Activated CD4-positive, alpha-beta T cell treated with anti-CD3 and anti-CD28 coated beads, Interleukin-2, amount 10 ng/mL, durations not matched to agents 24 days and 14 days (primary cell): ENCODE results near the gene ARHGEF40. TPM values are rescaled to one million over a fixed set of nuclear protein-coding genes. Genes with fewer than 3 reads are reported as not detected.

Experiments used
- DNase-seq: peaks from one replicate; pipeline ENCODE4 v3.0.0; 2022
- H3K27ac Mint-ChIP-seq: one replicate; pipeline ENCODE4 v1.8.0; 2022; ENCODE audit warnings: mild to moderate bottlenecking, mixed read lengths
- H3K27me3 Mint-ChIP-seq: one replicate; pipeline ENCODE4 v1.8.0; 2022; ENCODE audit warnings: mixed read lengths
- H3K36me3 Mint-ChIP-seq: one replicate; pipeline ENCODE4 v1.8.0; 2022; ENCODE audit warnings: low read depth, mild to moderate bottlenecking, mixed read lengths
- H3K4me1 Mint-ChIP-seq: one replicate; pipeline ENCODE4 v1.8.0; 2021; ENCODE audit warnings: mixed read lengths
- H3K4me3 Mint-ChIP-seq: one replicate; pipeline ENCODE4 v1.8.0; 2022; ENCODE audit warnings: mild to moderate bottlenecking, moderate library complexity, mixed read lengths
- H3K9me3 Mint-ChIP-seq: one replicate; pipeline ENCODE4 v1.8.0; 2021; ENCODE audit warnings: mixed read lengths
- intact Hi-C: fragments of 100-400 bp; cut with micrococcal nuclease; formaldehyde crosslinking; loops from one replicate; pipeline ENCODE4 v1.15.1; 2023
- total RNA-seq: library from RNA; stranded (reverse); gene quantifications from 2 replicates; pipeline ENCODE4 v1.2.3, GENCODE V29; 2022

The ARHGEF40 gene
- total RNA-seq, 1 donor from 2014 or later: not detected

DNA sequence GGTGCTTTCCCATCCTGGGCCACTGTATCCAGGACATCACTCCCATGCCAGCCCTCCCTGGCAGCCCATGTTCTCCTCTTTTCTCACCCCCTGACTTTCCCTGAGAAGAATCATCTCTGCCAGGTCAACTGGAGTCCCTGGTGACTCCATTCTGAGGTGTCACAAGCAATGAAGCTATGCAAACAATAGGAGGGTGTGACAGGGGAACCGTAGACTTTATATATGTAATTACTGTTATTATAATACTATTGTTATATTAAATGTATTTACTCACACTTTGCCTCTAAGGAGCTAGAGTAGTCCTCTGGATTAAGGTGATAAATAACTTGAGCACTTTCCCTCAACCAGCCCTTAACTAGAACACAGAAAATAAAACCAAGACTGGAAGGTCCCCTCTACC, 19.2 kb downstream of the ARHGEF40 start:
- Mint-ChIP-seq H3K27me3 (peaks cover 2% of the 10 kb centered on the region), H3K4me1 (peaks cover 27% of the 10 kb centered on the region), H3K9me3 (no peaks in the 10 kb centered on the region), H3K36me3 (peaks cover 2% of the 10 kb centered on the region), H3K27ac (no peak overlapping the region), H3K4me3 (no peak overlapping the region)
- intact Hi-C loops: no loop called here
- no peak for DNase-seq

DNA sequence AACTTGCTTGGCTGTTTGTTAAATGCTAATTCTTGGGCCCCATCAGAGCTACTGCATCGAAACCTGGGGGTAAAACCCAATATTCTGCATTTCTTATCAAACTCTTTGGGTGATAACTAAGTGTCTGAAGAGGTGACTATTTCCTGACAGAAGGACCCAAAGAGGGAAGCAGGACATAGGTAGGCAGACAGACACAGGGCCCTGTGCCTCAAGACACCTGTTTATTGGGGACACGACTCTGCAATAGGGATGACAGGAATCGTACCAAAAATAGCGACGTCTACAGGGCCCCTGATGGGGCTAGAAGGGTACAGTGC, 19.7 kb downstream of the ARHGEF40 start:
- H3K9me3 Mint-ChIP-seq: no peaks in the 10 kb centered on the region
- peaks cover 2% of the 10 kb centered on the region for H3K36me3 Mint-ChIP-seq
- intact Hi-C loops: no loop called here
- no peak overlapping the region for H3K27ac Mint-ChIP-seq
- no peak for DNase-seq
- H3K4me1 Mint-ChIP-seq: peaks cover 27% of the 10 kb centered on the region
- no peak overlapping the region for H3K4me3 Mint-ChIP-seq
- peaks cover 2% of the 10 kb centered on the region for H3K27me3 Mint-ChIP-seq

- DNase-seq: peak; percentile 77
- peaks cover 27% of the 10 kb centered on the region for H3K4me1 Mint-ChIP-seq
- H3K36me3 Mint-ChIP-seq: peaks cover 2% of the 10 kb centered on the region
- intact Hi-C loops: no loop called here
- H3K9me3 Mint-ChIP-seq: no peaks in the 10 kb centered on the region
- peaks cover 2% of the 10 kb centered on the region for H3K27me3 Mint-ChIP-seq
- H3K4me3 Mint-ChIP-seq: no peak overlapping the region
- peak overlapping the region; percentile 17 for H3K27ac Mint-ChIP-seq
Observed at GRCh38 chr14:21090194-21090939, 20.3 kb downstream of the ARHGEF40 start.

GRCh38 chr14:21090940-21091663, 21.0 kb downstream of the ARHGEF40 start:
- H3K4me1 Mint-ChIP-seq: peaks cover 25% of the 10 kb centered on the region
- H3K27ac Mint-ChIP-seq: no peak overlapping the region
- peaks cover 2% of the 10 kb centered on the region for H3K36me3 Mint-ChIP-seq
- H3K9me3 Mint-ChIP-seq: no peaks in the 10 kb centered on the region
- intact Hi-C loops: no loop called here
- peaks cover 4% of the 10 kb centered on the region for H3K27me3 Mint-ChIP-seq
- no peak overlapping the region for H3K4me3 Mint-ChIP-seq
- peak; percentile 56 for DNase-seq

- Mint-ChIP-seq H3K27ac (no peak overlapping the region), H3K27me3 (peaks cover 5% of the 10 kb centered on the region), H3K4me1 (peaks cover 19% of the 10 kb centered on the region), H3K9me3 (no peaks in the 10 kb centered on the region), H3K4me3 (no peak overlapping the region), H3K36me3 (peaks cover 2% of the 10 kb centered on the region)
- DNase-seq: no peak
- intact Hi-C loops: loop anchor here (1.0 kb wide), 3 partner anchors 12 to 78 kb away; no protein-coding TSS in a partner anchor
Observed at GRCh38 chr14:21091821-21092272, 21.7 kb downstream of the ARHGEF40 start.

GRCh38 chr14:21092273-21093011, 22.3 kb downstream of the ARHGEF40 start:
- no peaks in the 10 kb centered on the region for H3K9me3 Mint-ChIP-seq
- no peak overlapping the region for H3K27ac Mint-ChIP-seq
- H3K27me3 Mint-ChIP-seq: peaks cover 10% of the 10 kb centered on the region
- H3K4me1 Mint-ChIP-seq: peaks cover 19% of the 10 kb centered on the region
- no peak overlapping the region for H3K4me3 Mint-ChIP-seq
- intact Hi-C loops: loop anchor here (1.0 kb wide), 3 partner anchors 12 to 78 kb away; no protein-coding TSS in a partner anchor
- DNase-seq: peak; percentile 98
- peaks cover 2% of the 10 kb centered on the region for H3K36me3 Mint-ChIP-seq

- H3K9me3 Mint-ChIP-seq: no peaks in the 10 kb centered on the region
- intact Hi-C loops: no loop called here
- H3K36me3 Mint-ChIP-seq: peaks cover 2% of the 10 kb centered on the region
- H3K4me1 Mint-ChIP-seq: peaks cover 14% of the 10 kb centered on the region
- no peak overlapping the region for H3K27ac Mint-ChIP-seq
- H3K4me3 Mint-ChIP-seq: no peak overlapping the region
- H3K27me3 Mint-ChIP-seq: peaks cover 10% of the 10 kb centered on the region
- DNase-seq: no peak
Observed at GRCh38 chr14:21093018-21093417, 22.9 kb downstream of the ARHGEF40 start.

DNA sequence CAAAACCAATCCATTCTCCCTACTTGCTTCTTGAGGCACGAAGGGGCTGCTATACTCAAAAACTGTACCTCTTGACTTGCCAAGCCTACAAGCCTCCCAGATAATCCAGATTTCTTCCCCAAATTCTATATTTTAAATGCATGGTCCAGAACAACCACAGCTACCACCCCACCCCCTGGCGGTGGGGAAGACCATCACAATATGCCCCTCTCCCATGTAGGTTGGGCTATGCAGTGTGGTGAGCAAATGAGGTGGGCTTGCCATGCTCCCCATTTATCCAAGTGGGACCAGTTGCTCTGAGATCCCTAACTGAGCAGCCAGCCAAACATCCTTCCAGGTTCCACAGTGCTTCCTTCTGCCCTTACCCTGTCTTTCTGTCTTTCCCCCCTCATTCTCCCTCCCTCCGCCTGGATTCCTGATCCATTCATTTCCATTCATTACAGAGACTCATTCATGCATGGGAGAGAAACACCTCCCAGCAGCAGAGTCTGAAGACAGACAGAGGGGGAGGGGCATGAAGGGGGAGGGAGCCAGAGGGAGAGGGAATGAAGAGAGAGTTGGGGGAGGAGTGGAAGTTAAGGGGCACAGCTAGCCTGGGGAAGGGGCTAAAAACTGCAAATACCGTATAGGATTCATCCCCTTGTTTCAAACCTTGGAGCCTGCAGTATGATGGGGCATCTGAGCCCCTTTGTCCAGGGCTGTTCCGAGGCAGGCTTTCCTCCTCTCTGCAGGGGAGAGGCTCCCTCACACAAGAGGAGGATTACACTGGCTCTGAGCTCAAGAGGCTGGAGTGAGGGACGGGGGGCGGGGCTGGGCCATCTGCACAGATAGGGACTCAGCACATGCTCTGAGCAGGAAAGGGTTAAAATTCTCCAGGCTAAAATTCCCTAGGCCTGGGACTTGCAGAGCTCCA, 23.9 kb downstream of the ARHGEF40 start:
- Mint-ChIP-seq H3K27me3 (peaks cover 13% of the 10 kb centered on the region), H3K9me3 (no peaks in the 10 kb centered on the region), H3K4me3 (no peak overlapping the region), H3K4me1 (peaks cover 12% of the 10 kb centered on the region), H3K27ac (no peak overlapping the region), H3K36me3 (peaks cover 2% of the 10 kb centered on the region)
- no peak for DNase-seq
- intact Hi-C loops: no loop called here

GRCh38 chr14:21095430-21096205, 25.5 kb downstream of the ARHGEF40 start:
- peaks cover 18% of the 10 kb centered on the region for H3K4me1 Mint-ChIP-seq
- no peak for DNase-seq
- no peak overlapping the region for H3K27ac Mint-ChIP-seq
- no peaks in the 10 kb centered on the region for H3K9me3 Mint-ChIP-seq
- H3K36me3 Mint-ChIP-seq: peaks cover 2% of the 10 kb centered on the region
- intact Hi-C loops: no loop called here
- peaks cover 21% of the 10 kb centered on the region for H3K27me3 Mint-ChIP-seq
- no peak overlapping the region for H3K4me3 Mint-ChIP-seq

GRCh38 chr14:21096438-21096837, 26.3 kb downstream of the ARHGEF40 start:
- peak; percentile 56 for DNase-seq
- intact Hi-C loops: no loop called here
- Mint-ChIP-seq H3K27ac (no peak overlapping the region), H3K4me1 (peaks cover 18% of the 10 kb centered on the region), H3K4me3 (no peak overlapping the region), H3K9me3 (no peaks in the 10 kb centered on the region), H3K36me3 (peaks cover 2% of the 10 kb centered on the region), H3K27me3 (peaks cover 21% of the 10 kb centered on the region)

- Mint-ChIP-seq H3K36me3 (no peaks in the 10 kb centered on the region), H3K4me3 (peak overlapping the region; percentile 72), H3K27me3 (peaks cover 21% of the 10 kb centered on the region), H3K9me3 (no peaks in the 10 kb centered on the region), H3K27ac (peak overlapping the region; percentile 61), H3K4me1 (peaks cover 23% of the 10 kb centered on the region)
- intact Hi-C loops: no loop called here
- peak; percentile 57 for DNase-seq
Observed at GRCh38 chr14:21096978-21097635, 27.0 kb downstream of the ARHGEF40 start.

- peak; percentile 56 for DNase-seq
- Mint-ChIP-seq H3K27ac (peak overlapping the region; percentile 61), H3K9me3 (no peaks in the 10 kb centered on the region)
Observed at GRCh38 chr14:21097636-21098075, 27.6 kb downstream of the ARHGEF40 start.

More at GRCh38 chr14:21097636-21098075, 27.6 kb downstream of the ARHGEF40 start:
- peaks cover 26% of the 10 kb centered on the region for H3K4me1 Mint-ChIP-seq
- H3K36me3 Mint-ChIP-seq: no peaks in the 10 kb centered on the region
- intact Hi-C loops: no loop called here
- H3K4me3 Mint-ChIP-seq: peak overlapping the region; percentile 72
- peaks cover 21% of the 10 kb centered on the region for H3K27me3 Mint-ChIP-seq
